Endometrial microvascular endothelial cells (primary cell): ENCODE data around the gene MED31. TPM values are rescaled to one million over a fixed set of nuclear protein-coding genes. Genes with fewer than 3 reads are reported as not detected.
"Not testable (repeated sequence)": the region's sequence is repeated elsewhere in the genome, so short reads cannot be mapped to it uniquely, and the experiment has no call there.

Source experiments
- in situ Hi-C: cut with HindIII; loops from 2 replicates; pipeline ENCODE4 v1.10.0; 2017; ENCODE audit warnings: low sequenced_read_pairs, low pct_unique_long_range_greater_than_20kb; ENCODE audit errors: inconsistent ontology term
- total RNA-seq: library from RNA; depleted of rRNA; stranded (reverse); fragments of >200 nt; gene quantifications from one replicate; pipeline ENCODE4 v1.2.3, GENCODE V29; 2015; ENCODE audit errors: inconsistent ontology term

MED31 gene
- total RNA-seq, 1 donor from 2014 or later = 15.7 TPM

DNA sequence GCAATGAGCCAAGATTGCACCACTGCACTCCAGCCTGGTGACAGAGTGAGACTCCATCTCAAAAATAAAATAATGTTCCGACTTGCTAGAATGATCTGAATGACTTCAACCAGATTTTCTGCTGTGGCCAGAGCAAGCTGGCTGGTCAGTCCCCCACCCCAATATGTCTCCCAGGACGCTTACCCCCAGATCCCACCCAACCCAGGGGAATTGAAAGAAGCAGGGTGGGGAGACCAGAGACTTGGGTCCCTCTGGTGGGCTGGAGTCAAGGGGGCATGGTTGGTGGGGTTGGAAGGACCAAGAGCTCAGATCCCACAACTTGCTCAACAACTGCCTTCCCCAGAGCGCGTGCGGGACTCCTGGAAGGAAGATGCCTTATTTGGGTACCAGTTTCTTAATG is 7.0 kb upstream of the MED31 start:
- in situ Hi-C loops = not testable (repeated sequence)

GRCh38 chr17:6657633-6658287 is 6.4 kb upstream of the MED31 start:
- in situ Hi-C loops = no loop called here

GRCh38 chr17:6656797-6657632 is 5.6 kb upstream of the MED31 start:
- in situ Hi-C loops = not testable (repeated sequence)

DNA sequence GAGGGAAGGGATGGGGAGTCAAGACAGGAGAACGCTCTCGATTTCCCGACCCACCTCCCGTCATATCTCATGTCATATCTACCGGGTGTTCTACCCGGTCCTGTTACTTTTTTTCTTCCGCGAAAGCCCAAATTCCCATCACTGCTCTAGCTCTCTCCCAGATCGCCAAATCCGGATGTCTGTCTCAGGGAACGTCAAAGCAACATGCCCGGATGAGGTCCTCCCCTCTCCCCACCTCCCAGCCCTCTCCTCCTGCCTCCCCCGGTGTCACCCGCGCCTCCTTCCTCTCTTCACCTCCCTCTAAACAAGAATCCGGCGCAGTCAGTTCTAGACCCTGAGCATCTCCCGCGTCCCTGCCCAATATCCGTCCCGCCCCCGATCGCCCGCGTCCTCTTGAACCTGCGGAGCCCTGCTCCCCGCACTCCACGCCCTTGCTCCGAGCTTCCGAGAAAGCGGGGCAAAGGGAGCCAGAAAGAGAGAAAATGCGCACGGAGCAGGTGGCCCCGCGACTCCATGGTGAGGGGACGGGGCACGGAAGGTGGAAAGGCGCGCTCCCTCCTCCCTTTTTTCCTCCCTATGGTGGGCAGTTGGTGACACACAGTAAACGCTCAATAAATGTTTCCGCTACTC is 4.4 kb upstream of the MED31 start:
- in situ Hi-C loops = not testable (repeated sequence)

- in situ Hi-C loops = no loop called here
These were observed 3.7 kb upstream of the MED31 start for GRCh38 chr17:6654841-6655731.

DNA sequence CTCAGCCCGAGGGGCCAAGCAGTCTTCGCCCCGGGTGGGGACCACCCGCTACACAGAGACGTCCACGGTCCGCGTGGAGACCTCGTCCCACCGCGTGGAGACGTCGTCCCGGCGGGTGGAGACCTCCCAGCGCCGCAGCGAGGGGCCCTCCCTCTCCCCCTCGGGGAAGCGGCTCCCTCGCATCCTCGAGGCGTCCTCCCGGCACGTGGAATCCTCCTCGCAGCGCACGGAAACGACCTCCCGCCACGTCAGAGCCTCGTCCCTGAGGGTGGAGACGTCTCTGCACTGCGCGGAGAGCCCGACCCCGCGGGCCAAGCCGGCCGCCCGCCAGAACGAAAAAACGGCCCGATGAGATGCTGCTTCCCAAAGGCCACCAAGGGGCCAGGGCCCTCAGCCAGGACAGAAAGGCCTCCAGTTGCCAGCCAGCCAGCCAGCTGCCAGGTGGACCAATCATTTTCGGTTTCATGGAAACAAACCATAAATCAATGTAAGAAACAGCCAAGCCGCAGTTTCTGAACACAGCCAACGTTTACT is 581 bp upstream of the MED31 start:
- in situ Hi-C loops = no loop called here

DNA sequence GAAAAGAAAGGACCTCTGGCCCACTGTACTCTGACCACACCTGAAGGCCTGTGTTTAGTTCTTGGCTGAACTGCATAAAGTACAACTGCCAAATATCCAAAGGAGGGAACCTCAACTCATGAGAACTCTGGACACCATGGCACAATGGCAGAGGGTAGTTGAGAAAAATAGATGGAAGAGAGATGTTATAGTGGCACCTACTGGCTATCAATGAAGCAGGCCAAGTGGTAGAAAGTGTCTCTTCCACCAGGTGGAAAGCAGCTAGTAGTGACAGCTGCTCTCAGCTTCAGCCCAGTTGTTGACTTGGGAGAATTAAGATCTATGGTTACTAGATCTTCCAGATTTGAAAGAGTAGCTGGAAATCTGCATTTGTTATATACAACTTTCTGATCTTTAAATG is 3.2 kb downstream of the MED31 start:
- in situ Hi-C loops = no loop called here

- in situ Hi-C loops = no loop called here
These were observed 7.8 kb downstream of the MED31 start for GRCh38 chr17:6643451-6644125.

GRCh38 chr17:6642592-6642991 is 8.8 kb downstream of the MED31 start:
- in situ Hi-C loops = no loop called here

DNA sequence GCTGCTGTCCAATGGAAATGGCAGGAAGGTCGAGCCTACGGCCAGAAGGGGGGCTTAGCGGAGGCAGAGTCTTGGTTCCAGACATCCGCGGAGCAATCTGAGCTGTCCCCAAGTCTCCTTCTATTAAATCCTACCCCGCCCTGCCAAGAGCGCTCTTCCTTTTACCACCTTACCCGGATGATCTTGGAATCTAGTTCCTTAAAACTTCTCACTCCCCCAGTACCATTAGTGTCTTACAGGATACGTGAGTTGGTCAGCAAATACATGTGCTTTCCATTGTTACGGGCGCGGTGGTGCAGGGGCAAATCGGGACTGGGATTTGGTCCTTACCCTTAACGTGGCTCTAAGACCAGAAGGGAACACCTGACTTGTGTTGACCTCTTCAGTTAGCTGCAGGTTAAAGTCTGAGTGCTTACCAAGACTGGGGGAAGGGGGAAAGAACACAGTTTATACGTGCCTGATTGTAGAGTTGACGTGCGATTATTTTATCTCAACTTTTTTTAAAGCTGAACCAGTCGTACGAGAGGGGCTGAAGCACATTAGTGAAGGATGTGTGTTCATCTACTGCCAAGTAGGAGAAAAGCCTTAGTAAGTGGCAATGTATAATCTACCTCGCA is 10.1 kb downstream of the MED31 start:
- in situ Hi-C loops = no loop called here

DNA sequence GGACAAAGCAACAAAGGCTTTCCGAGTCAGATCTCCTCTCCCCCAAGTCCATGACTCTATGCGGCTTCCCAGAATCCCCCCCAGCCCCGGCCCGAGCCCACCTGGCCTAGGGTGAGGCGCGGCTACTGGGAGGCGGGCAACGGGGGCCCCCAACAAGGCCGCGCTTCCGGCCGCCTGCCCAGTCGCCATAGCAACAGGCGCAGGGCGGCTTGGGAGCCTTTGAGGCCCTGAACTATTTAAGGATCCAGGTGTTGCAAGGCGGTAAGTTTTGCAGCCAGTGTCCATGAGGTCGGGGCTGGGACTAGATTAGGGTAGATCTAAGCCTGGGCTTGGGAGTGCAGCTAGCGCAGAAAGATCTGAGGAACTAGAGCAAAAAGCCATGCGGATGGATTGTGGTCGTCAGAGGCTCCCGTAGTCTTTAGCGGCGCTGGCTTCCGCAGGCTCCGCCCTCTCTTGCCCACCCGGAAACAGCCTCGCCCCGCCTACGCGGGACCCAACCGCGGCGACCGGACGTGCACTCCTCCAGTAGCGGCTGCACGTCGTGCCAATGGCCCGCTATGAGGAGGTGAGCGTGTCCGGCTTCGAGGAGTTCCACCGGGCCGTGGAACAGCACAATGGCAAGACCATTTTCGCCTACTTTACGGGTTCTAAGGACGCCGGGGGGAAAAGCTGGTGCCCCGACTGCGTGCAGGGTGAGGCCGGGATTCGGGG is 10.7 kb downstream of the MED31 start, which contains the start of the genes KIAA0753 and TXNDC17:
TSS of gene KIAA0753 (minus strand) at position 176 of the 711 bp plus-strand sequence. CDS start 5,608 bp downstream, outside the sequence.
TSS of gene TXNDC17 (plus strand) at position 525 of the 711 bp plus-strand sequence. CDS start at position 548, 23 bp downstream.
- in situ Hi-C loops = no loop called here

DNA sequence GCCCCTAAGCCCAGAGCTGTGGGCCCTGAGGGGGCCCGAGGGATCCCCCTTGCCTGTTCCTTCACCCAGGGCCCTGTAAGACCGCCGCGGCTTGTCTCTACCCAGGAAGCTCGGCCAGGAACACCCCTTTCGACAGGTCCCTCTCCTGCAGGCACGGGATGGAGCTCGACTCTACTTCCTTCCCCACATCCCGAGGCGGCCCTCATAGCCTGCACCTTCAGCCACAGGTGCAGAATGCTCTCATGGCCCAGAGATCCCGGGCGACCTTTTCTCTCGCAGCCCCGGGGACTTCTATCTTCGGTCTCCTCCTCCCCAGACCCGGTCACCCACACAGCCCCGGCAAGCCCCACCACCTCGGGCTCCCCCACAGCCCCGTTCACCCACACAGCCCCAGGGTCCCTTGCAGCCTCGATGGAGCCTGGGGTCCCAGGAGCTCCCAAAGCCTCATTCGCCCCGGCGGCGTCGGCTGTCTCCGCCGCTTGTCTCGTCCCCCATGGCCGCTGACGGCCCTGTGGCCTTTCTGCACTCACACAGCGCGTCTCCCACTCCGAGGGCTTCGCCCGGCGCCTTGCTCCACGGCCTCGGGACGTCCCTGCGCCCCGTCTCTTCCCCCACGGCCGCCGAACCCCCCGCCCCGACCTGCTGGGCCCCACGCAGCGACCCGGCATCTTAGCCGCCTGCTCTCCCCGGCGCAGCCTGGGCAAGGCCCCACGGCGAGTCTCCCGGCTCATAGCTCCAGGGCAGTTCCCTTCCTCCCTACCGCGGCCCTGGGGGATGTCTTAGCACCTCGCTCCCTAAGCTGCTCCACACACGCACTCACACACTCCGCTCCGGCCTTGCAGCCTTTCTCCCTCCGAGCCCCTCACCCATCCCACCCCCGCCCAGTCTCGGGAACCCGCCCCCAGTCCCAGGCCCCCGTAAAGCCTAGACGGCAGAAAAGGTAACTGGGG is 11.5 kb downstream of the MED31 start:
- in situ Hi-C loops = no loop called here

DNA sequence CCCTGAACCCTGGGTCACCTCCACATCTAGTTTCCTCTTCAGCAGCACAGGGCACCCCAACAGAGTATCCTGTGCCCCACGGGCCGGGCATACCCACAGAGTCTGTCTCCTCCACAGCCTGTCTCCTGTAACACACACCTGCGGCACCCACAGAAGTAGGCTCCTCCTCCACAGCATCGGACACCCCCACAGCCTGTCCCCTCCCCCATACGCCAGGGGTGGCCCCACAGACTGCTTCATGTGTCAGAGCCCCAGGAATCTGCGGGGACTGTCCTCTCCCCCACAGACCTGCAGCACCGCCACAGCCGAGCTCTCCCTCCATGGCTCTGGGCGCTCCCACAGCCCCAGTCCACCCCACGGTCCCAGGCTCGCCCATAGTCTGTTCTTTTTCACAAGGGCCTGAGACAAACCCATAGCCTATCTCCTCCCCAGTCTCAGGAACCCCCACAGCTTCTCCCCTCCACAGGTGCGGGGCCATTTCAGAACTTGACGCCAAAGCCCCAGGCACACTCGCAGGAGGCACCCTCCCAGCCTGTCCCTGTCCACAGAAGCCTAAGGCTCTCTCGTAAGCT is 12.3 kb downstream of the MED31 start:
- in situ Hi-C loops = no loop called here

DNA sequence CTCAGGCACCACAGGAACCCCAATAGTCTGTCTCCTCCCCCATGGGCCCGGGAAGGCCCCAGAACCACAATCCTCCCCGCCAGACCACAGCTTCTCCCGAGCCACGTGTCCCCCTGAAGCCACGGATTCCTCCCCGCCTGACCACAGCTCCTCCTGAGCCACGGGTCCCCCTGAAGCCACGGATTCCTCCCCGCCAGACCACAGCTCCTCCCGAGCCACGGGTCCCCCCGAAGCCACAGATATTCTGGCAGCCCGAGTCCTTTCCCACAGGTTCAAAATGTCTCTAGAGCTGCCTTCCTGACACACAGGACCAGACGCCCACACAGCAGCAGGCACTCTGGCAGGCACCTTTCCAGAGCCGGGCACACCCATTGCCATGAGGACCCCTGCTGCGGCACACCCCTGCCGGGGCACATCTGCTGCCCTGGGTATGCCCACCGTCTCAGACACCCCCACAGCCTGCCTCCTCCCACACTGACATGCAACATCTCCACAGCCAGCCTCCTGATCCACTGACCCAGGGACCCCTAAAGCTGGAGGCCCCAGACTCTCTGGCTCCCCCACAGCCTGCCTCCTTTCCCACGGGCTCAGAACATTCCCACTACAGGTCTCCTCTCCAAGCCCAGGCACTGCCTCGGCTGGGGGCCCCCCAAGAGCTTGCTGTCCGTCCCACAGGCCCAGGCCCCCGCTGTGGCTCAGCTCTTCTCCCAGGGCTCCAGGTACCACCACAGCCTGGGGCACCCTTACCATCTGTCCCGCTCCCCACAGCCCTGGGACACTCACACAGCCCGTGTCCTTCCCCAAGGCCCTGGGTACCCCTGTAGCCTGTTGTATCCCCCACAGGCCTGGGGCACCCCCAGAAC is 13.1 kb downstream of the MED31 start:
- in situ Hi-C loops = no loop called here

DNA sequence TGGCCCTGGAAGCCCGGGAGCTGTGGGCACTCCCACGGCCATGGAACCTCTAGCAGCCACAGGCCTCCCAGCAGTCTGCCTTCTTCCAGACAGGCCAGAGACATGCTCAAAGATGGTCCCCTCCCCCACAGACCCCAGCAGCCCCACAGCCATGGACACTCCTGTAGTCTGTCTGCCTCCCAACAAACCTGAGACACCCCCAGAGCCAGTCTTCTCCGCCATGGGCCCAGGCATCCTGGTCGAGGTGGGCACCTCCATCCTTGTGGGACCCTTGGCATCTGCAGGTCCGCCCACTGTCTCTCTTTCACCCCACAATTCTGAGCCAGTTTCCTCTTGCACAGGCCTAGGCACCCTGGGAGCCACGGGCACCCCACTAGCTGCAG is 14.0 kb downstream of the MED31 start:
- in situ Hi-C loops = no loop called here
